ENCODE results near the gene RAB6D. TPM values are rescaled to one million over a fixed set of nuclear protein-coding genes. Genes with fewer than 3 reads are reported as not detected.
"Not testable (repeated sequence)": the region's sequence is repeated elsewhere in the genome, so short reads cannot be mapped to it uniquely, and the experiment has no call there.

Gene RAB6D
- total RNA-seq = not detected

DNA sequence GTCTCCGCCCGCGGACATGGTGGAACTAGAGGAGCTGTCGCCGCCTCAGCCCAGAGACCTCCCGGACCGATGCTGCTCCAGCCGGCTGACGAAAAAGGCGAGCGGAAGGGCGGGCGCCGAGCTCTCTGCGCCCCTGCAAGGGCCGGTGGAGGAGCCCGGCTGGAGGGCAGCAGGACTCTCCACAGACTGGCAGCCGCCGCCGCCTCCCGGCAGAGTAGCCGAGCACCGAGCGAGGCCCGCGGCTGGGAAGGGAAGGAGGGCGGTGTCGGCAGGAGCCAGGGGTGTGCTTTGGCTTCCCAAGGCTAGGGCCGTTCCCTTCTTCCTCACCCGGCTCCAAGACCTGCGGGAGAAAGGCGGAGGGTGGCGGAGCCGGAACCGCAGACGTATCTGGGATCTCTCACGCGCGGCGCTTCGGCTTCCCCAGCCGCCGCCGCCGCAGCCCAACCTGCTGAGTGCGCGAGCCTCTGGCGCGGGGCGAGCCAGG is at the start of gene RAB6D:
Gene RAB6D (minus strand): TSS at position 466 of the 484 bp plus-strand sequence. CDS start 448 bp downstream, at position 18.
- H3K4me1 Mint-ChIP-seq (ENCODE audit: low read depth); POLR2A ChIA-PET; DNase-seq; H3K36me3 Mint-ChIP-seq; H3K27ac Mint-ChIP-seq; H3K9me3 Mint-ChIP-seq; H3K4me3 Mint-ChIP-seq; CTCF ChIA-PET; intact Hi-C loops (cut with micrococcal nuclease): not testable (repeated sequence)
- peaks cover 26% of the 10 kb centered on the region for H3K27me3 Mint-ChIP-seq

GRCh38 chr2:131413148-131413747 is 49.3 kb upstream of the RAB6D start:
- Mint-ChIP-seq H3K27me3 (peaks cover 49% of the 10 kb centered on the region), H3K9me3 (no peaks in the 10 kb centered on the region), H3K36me3 (no peaks in the 10 kb centered on the region), H3K27ac (no peak overlapping the region), H3K4me1 (ENCODE audit: low read depth) (no peaks in the 10 kb centered on the region), H3K4me3 (no peak overlapping the region)
- intact Hi-C loops (cut with micrococcal nuclease) = loop anchor here (1.0 to 10.0 kb wide), 4 partner anchors 80 to 392 kb away; partner anchors contain the start of gene MZT2A
- ChIA-PET POLR2A (no interaction called here), CTCF (interaction anchor here (0.6 to 2.1 kb wide), 16 partner anchors 8 to 389 kb away, joined by 3 to 35 read pairs (median 4); no protein-coding TSS in a partner anchor)
- no peak for DNase-seq

DNA sequence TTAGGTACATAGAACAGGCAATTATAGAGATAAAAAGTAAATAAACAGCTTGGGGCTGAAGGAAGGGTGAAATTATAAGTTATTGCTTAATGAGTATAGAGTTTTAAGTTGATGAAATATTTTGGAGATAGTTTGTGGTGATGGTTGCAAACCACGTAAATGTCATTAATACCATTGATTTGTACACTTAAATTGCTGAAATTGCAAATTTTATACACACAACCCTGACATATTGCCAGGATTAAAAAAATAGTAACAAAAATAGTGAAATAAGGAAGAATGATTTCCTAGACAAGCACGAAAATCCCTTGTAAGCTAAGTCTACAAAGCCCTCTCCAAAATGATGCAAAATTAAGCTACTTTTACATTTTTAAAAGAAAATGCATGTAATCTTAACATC is 46.2 kb upstream of the RAB6D start:
- Mint-ChIP-seq H3K27ac (no peak overlapping the region), H3K27me3 (peaks cover 43% of the 10 kb centered on the region), H3K4me1 (ENCODE audit: low read depth) (no peaks in the 10 kb centered on the region), H3K4me3 (no peak overlapping the region), H3K36me3 (no peaks in the 10 kb centered on the region), H3K9me3 (no peaks in the 10 kb centered on the region)
- DNase-seq = no peak
- ChIA-PET CTCF (interaction anchor here (0.6 to 2.2 kb wide), 4 partner anchors 83 to 263 kb away, joined by 3 to 16 read pairs (median 3); no protein-coding TSS in a partner anchor), POLR2A (no interaction called here)
- intact Hi-C loops (cut with micrococcal nuclease) = loop anchor here (10.0 kb wide), 1 partner anchor 395 kb away; no protein-coding TSS in a partner anchor

- Mint-ChIP-seq H3K9me3 (no peaks in the 10 kb centered on the region), H3K27me3 (peaks cover 43% of the 10 kb centered on the region), H3K4me3 (no peak overlapping the region), H3K27ac (no peak overlapping the region), H3K36me3 (no peaks in the 10 kb centered on the region), H3K4me1 (ENCODE audit: low read depth) (no peaks in the 10 kb centered on the region)
- ChIA-PET CTCF (no interaction called here), POLR2A (no interaction called here)
- DNase-seq = no peak
- intact Hi-C loops (cut with micrococcal nuclease) = no loop called here
Measured at GRCh38 chr2:131408778-131409177, 44.8 kb upstream of the RAB6D start.

- Mint-ChIP-seq H3K36me3 (no peaks in the 10 kb centered on the region), H3K4me3 (no peak overlapping the region), H3K27me3 (peaks cover 40% of the 10 kb centered on the region), H3K4me1 (ENCODE audit: low read depth) (no peaks in the 10 kb centered on the region), H3K9me3 (no peaks in the 10 kb centered on the region), H3K27ac (no peak overlapping the region)
- ChIA-PET POLR2A (no interaction called here), CTCF (no interaction called here)
- no peak for DNase-seq
- intact Hi-C loops (cut with micrococcal nuclease) = no loop called here
Measured at GRCh38 chr2:131408207-131408606, 44.2 kb upstream of the RAB6D start.

DNA sequence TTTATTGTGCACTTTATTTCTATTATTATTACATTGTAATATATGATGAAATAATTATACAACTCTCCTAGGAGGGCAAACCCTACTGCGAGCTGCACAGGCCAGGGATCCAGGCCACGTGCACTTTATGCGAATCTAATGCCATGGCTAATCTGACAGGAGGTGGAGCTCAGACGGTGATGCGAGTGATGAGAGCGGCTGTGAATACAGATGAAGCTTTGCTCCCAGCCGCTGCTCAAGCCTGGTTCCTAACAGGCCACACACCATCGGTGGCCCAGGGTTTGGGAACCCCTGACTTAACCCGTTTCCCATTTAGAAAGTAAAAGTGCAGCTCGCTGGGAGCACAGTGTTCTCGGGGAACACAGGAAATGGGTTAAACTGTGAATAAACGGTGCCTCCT is 40.8 kb upstream of the RAB6D start:
- Mint-ChIP-seq H3K4me1 (ENCODE audit: low read depth) (no peaks in the 10 kb centered on the region), H3K9me3 (no peaks in the 10 kb centered on the region), H3K36me3 (no peaks in the 10 kb centered on the region), H3K4me3 (no peak overlapping the region), H3K27ac (no peak overlapping the region), H3K27me3 (peaks cover 36% of the 10 kb centered on the region)
- POLR2A ChIA-PET = no interaction called here
- DNase-seq = no peak
- CTCF ChIA-PET = interaction anchor here (1.4 kb wide), 1 partner anchor 9 kb away, joined by 4 read pairs; no protein-coding TSS in a partner anchor
- intact Hi-C loops (cut with micrococcal nuclease) = no loop called here

DNA sequence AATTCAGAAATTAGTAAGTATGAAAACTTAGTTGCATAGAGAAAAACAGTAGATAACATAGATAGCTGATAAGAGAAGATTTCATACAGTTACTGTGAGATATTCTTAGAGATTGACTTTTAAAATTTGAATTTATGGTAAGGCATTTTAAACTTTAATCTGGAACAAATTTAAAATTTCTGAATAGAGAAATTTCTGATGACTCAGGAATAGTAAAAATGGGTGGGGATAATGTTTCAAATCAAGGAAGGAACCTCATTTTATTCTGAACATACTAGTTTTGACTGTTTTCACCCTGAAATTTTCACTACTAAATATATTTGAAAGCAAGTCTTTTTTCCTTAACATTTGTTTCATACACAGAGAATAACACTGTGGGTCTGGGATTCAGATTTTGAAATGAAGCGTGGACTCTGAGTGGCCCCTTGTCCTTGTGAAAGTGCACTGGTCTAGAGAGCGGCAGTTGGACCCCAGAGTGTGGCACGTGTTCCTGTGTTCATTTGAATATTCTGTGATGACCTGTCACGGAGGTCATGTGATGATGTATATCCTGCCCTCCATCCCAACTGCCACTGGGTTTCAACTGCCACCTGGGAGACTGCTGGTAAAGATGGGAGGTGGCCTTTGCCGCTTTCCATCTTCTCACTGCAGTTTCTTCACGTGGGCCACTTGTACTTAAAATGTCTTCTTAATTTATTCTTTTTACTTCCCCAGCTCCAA is 38.5 kb upstream of the RAB6D start:
- Mint-ChIP-seq H3K36me3 (no peaks in the 10 kb centered on the region), H3K9me3 (no peaks in the 10 kb centered on the region), H3K27ac (no peak overlapping the region), H3K4me3 (no peak overlapping the region), H3K4me1 (ENCODE audit: low read depth) (no peaks in the 10 kb centered on the region), H3K27me3 (peaks cover 16% of the 10 kb centered on the region)
- no peak for DNase-seq
- ChIA-PET POLR2A (no interaction called here), CTCF (no interaction called here)
- intact Hi-C loops (cut with micrococcal nuclease) = no loop called here

DNA sequence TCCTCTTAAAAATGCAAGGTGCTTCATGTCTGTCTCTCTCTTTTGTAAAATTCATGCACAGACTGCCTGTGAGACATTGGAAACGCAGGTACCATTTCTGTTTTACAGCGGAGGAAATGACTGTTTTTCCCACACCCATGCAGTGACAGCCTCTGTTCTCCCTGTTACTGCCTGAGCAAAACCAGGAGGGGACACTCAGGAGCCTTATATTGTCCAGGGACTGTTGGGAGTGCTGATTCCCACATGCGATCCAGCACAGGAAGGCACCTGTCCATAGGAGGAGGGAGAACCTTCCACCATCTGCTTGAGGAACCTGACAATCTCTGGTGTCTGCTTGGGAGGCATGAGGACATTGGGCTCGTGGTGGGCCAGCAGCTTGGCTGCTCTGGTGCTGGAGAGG is 36.9 kb upstream of the RAB6D start:
- no peak for DNase-seq
- peaks cover 18% of the 10 kb centered on the region for H3K27me3 Mint-ChIP-seq
- H3K36me3 Mint-ChIP-seq = no peaks in the 10 kb centered on the region
- intact Hi-C loops (cut with micrococcal nuclease) = no loop called here
- no peaks in the 10 kb centered on the region for H3K4me1 Mint-ChIP-seq (ENCODE audit: low read depth)
- H3K9me3 Mint-ChIP-seq = no peaks in the 10 kb centered on the region
- no peak overlapping the region for H3K27ac Mint-ChIP-seq
- H3K4me3 Mint-ChIP-seq = no peak overlapping the region
- CTCF ChIA-PET = no interaction called here
- POLR2A ChIA-PET = no interaction called here

DNA sequence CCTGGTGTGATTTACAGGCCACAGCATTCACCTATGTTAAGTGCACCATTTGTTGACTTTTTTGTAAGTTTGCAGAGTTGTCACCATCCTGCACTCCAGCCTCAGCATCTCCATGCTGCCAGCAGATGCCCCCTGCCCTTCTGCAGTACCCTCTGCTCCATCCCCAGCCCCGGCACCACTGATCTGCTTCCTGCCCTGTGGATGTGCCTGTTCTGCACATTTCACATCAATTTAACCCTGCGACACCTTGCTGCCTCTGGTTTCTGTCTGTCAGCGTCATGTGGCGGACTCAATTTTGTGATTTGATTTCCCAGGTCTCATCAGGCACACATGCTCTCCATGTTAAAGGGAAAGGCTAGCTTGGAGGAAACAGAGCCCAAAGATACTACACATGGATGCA is 36.5 kb upstream of the RAB6D start:
- H3K9me3 Mint-ChIP-seq; intact Hi-C loops (cut with micrococcal nuclease): not testable (repeated sequence)

GRCh38 chr2:131396209-131396608 is 32.2 kb upstream of the RAB6D start:
- H3K27ac Mint-ChIP-seq; H3K4me1 Mint-ChIP-seq (ENCODE audit: low read depth); H3K4me3 Mint-ChIP-seq; DNase-seq; H3K9me3 Mint-ChIP-seq; POLR2A ChIA-PET; intact Hi-C loops (cut with micrococcal nuclease); CTCF ChIA-PET; H3K36me3 Mint-ChIP-seq: not testable (repeated sequence)
- peaks cover 14% of the 10 kb centered on the region for H3K27me3 Mint-ChIP-seq

More for the DNA sequence above, 36.5 kb upstream of the RAB6D start:
- peaks cover 15% of the 10 kb centered on the region for H3K27me3 Mint-ChIP-seq
- H3K4me3 Mint-ChIP-seq; POLR2A ChIA-PET; H3K4me1 Mint-ChIP-seq (ENCODE audit: low read depth); H3K36me3 Mint-ChIP-seq; DNase-seq; CTCF ChIA-PET; H3K27ac Mint-ChIP-seq: not testable (repeated sequence)

DNA sequence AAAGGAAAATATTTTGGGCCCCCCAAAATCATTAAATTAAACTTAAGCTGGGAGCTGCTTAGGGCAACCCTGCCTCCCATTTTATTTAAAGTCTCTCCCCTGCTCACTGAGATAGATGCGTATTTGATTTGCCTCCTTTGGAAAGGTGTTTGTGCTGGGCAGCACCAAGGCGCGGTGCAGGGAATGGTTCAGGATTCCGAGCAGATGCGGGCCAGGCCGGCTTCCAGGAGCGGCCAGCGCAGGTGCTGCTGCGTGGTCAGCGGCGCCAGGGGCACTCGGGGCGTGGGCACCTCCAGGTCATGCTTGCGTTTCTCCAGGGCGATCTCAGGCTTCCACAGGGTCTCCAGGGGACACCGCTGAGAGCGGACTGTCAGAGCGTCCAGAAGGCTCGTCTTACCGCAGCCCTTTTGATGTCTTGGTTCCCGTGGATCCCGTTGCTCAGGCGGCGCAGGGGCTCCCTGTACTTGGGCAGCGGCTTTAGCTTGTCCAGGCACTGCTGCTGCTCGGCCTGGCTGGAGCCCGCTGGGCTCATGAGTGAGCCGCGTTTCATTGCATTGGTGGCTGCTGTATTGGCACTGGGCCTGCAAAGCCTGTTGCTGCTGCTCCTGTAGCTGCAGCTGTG is 31.2 kb upstream of the RAB6D start:
- CTCF ChIA-PET, H3K27ac Mint-ChIP-seq, H3K4me3 Mint-ChIP-seq: not testable (repeated sequence)

DNA sequence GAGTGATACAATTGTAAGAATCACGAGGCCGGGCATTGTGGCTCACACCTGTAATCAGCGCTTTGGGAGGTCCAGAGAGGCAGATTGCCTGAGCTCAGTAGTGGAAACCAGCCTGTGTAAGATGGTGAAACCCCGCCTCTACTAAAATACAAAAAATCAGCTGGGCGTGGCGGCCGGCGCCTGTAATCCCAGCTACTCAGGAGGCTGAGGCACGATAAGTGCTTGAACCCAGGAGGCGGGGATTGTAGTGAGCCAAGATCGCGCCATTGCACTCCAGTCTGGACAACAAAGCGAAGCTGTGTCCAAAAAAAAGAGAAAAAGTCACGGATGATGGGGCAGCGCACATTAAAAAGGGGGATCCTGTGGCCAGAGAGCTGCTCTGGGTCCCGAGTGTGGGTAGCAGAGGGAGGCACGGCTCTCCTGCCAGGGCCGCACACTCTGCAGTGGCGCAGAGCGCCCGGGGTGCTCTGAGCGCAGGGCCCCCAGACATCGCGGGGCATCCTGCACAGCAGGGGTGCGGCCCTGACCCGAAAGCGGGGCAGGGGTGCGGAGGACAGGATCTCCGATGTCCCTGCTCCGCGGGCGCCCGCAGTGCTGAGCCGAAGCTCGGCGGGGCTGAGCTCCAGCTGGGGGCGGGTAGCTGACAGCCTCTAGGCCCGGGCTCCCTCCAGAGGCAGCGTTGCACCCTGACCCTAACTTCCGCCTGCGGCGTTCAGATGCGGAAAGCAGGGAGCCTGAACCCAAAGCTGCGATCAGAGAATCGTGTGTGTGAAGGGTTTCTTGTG is 30.4 kb upstream of the RAB6D start:
- Mint-ChIP-seq H3K27ac (no peak overlapping the region), H3K4me1 (ENCODE audit: low read depth) (no peaks in the 10 kb centered on the region), H3K9me3 (no peaks in the 10 kb centered on the region), H3K4me3 (no peak overlapping the region), H3K27me3 (peaks cover 12% of the 10 kb centered on the region), H3K36me3 (no peaks in the 10 kb centered on the region)
- intact Hi-C loops (cut with micrococcal nuclease) = no loop called here
- ChIA-PET POLR2A (no interaction called here), CTCF (no interaction called here)
- DNase-seq = peak; percentile 43

More for the DNA sequence above, 31.2 kb upstream of the RAB6D start:
- H3K36me3 Mint-ChIP-seq; H3K27me3 Mint-ChIP-seq; H3K4me1 Mint-ChIP-seq (ENCODE audit: low read depth); intact Hi-C loops (cut with micrococcal nuclease); POLR2A ChIA-PET; H3K9me3 Mint-ChIP-seq; DNase-seq: not testable (repeated sequence)
